ENCODE results near the gene CFAP61. TPM values are rescaled to one million over a fixed set of nuclear protein-coding genes. Genes with fewer than 3 reads are reported as not detected.

Gene CFAP61
- total and polyA plus RNA-seq, 7 donors, result 8.3 to 59.4 (median 24.5) TPM

GRCh38 chr20:20407891-20408805 is 355.8 kb downstream of the CFAP61 start:
- no peak for TF ChIP-seq CTCF (IDR thresholded peaks at IDR 0.05)
- intact Hi-C loops (cut with DNase I), result no loop called here
- Histone ChIP-seq H3K36me3 (ENCODE audit: insufficient read depth in 1 of 2, low read depth in 1 of 2) (peaks cover 0 to 18% of the 10 kb centered on the region in 2 donors), H3K9me3 (no peaks in the 10 kb centered on the region), H3K4me1 (no peaks in the 10 kb centered on the region), H3K4me3 (no peak overlapping the region), H3K27ac (no peak overlapping the region), H3K27me3 (ENCODE audit: insufficient read depth in 3 of 3, low read length in 2 of 3) (no peaks in the 10 kb centered on the region)
- 57 to 68% (median 58%) methylated on average over 6 of the region's 6 CpGs for WGBS, 3 donors
- peak in 2 of 4 donors; percentile 65 to 70 for ATAC-seq
- DNase-seq, result no peak

- H3K27me3 ChIP-seq (ENCODE audit: insufficient read depth in 3 of 3, low read length in 2 of 3), result no peaks in the 10 kb centered on the region
- 85 to 99% (median 94%) methylated on average over 4 of the region's 4 CpGs for WGBS, 3 donors
- H3K36me3 ChIP-seq (ENCODE audit: insufficient read depth in 1 of 2, low read depth in 1 of 2), result peaks cover 0 to 7% of the 10 kb centered on the region in 2 donors
Measured at GRCh38 chr20:20409331-20409730, 357.0 kb downstream of the CFAP61 start.

More at GRCh38 chr20:20409331-20409730, 357.0 kb downstream of the CFAP61 start:
- intact Hi-C loops (cut with DNase I), result no loop called here
- DNase-seq (no peak), ATAC-seq (no peak)
- no peaks in the 10 kb centered on the region for H3K4me1 ChIP-seq
- no peak overlapping the region for H3K27ac ChIP-seq
- no peaks in the 10 kb centered on the region for H3K9me3 ChIP-seq
- H3K4me3 ChIP-seq, result no peak overlapping the region
- no peak for TF ChIP-seq CTCF (IDR thresholded peaks at IDR 0.05)

Other genes starting within 250 kb of the CFAP61 start
- 100 to 1,000 TPM in 1 of 4 donors, 10 to 100 TPM in 3; 64.2 to 121 (median 89.5) TPM for gene NAA20, start 35.2 kb upstream of the CFAP61 start, total RNA-seq
- 100 to 1,000 TPM in 2 of 3 donors, 10 to 100 TPM in 1; 95.4 to 114 (median 112) TPM for gene NAA20, start 35.2 kb upstream of the CFAP61 start, polyA plus RNA-seq
- gene CRNKL1, start 66 bp upstream of the CFAP61 start, total RNA-seq, result 10 to 100 TPM; 20.1 to 30.6 (median 24.2) TPM
- 10 to 100 TPM; 20.3 to 28.8 (median 23.2) TPM for gene CRNKL1, start 66 bp upstream of the CFAP61 start, polyA plus RNA-seq

Measured in psoas muscle (tissue), 8 donors.